Activated naive CD8-positive, alpha-beta T cell treated with anti-CD3 and anti-CD28 coated beads, Interleukin-2, amount 10 ng/mL, durations not matched to agents 7 days and 5 days (primary cell): Measurements from ENCODE around the gene SDCCAG8. TPM values are rescaled to one million over a fixed set of nuclear protein-coding genes. Genes with fewer than 3 reads are reported as not detected.

Experiments
- ATAC-seq: fragments of 150-1000 bp; cut with Tn5 transposase; one replicate; pipeline ENCODE4 v1.10.0; 2021; ENCODE audit warnings: low read depth, moderate library complexity
- POLR2A ChIA-PET: fragments of 350-600 bp; sonication (Branson Sonifier 250); formaldehyde crosslinking; loops from one replicate; lab custom pipeline; 2021; ENCODE audit warnings: antibody characterized with exemption; lab: Charles Lee
- DNase-seq: peaks from one replicate; pipeline ENCODE4 v3.0.0; 2021
- H3K27ac Mint-ChIP-seq: one replicate; pipeline ENCODE4 v1.8.0; 2022; ENCODE audit warnings: mild to moderate bottlenecking, mixed read lengths
- H3K27me3 Mint-ChIP-seq: one replicate; pipeline ENCODE4 v1.8.0; 2022; ENCODE audit warnings: mild to moderate bottlenecking, moderate library complexity, mixed read lengths
- H3K36me3 Mint-ChIP-seq: one replicate; pipeline ENCODE4 v1.8.0; 2021; ENCODE audit warnings: mild to moderate bottlenecking, mixed read lengths
- H3K4me1 Mint-ChIP-seq: one replicate; pipeline ENCODE4 v1.8.0; 2021; ENCODE audit warnings: mixed read lengths
- H3K4me3 Mint-ChIP-seq: one replicate; pipeline ENCODE4 v1.8.0; 2022; ENCODE audit warnings: mild to moderate bottlenecking, moderate library complexity, mixed read lengths
- H3K9me3 Mint-ChIP-seq: one replicate; pipeline ENCODE4 v1.8.0; 2021; ENCODE audit warnings: mixed read lengths
- total RNA-seq, 2 experiments: library from RNA; stranded (reverse); gene quantifications; one replicate each; pipeline ENCODE4 v1.2.3, GENCODE V29; 2021

SDCCAG8 gene
- total RNA-seq, 2 experiments from 2014 or later, result 27.3 to 32.7 TPM

DNA sequence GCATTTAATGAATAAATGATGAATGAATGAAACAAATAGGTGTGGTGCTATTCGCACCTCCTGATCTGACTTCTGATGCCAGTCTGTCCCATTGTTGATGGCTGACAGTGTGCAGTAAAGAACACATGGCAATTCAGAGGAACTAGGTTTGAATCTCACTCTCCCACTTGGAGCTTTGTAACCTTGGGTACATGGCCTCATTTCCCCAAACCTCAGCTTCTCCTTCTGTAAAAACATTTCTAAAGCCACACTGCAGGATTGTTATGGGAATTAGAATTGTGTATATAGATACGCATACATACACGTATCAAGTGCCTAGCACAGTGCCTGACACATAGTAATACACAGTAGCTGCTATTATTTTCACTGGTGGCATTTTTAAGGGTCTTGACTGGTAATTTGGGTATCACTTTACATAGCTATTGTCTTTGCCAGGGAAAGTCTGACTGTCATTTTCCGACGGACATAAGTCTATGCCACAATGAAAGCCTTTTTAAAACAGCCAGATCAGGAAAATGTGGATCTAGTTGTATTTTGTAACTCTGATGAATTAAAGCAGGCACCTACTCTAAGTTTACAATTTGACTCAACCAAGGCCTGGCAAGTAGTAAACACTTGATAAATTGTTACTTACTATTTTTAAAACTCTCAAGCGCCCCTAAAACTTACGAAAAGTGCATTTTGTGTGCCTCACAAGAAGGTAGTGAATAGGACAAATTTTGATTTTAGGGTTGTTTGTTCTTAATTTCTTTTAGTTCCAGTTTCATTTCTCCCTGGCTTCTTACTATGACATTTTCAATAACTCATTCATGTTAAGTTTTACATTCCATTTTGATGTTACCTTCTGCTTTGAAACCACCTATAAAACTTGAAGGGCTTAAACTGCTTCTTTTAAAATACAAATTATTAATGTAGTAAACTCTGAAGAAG is 164.4 kb downstream of the SDCCAG8 start:
- peaks cover 13% of the 10 kb centered on the region for H3K36me3 Mint-ChIP-seq
- peak overlapping the region; percentile 31 for H3K4me3 Mint-ChIP-seq
- DNase-seq (no peak), ATAC-seq (no peak)
- no peaks in the 10 kb centered on the region for H3K9me3 Mint-ChIP-seq
- no peaks in the 10 kb centered on the region for H3K27me3 Mint-ChIP-seq
- peak overlapping the region; percentile 35 for H3K27ac Mint-ChIP-seq
- peaks cover 38% of the 10 kb centered on the region for H3K4me1 Mint-ChIP-seq
- POLR2A ChIA-PET, result no interaction called here

DNA sequence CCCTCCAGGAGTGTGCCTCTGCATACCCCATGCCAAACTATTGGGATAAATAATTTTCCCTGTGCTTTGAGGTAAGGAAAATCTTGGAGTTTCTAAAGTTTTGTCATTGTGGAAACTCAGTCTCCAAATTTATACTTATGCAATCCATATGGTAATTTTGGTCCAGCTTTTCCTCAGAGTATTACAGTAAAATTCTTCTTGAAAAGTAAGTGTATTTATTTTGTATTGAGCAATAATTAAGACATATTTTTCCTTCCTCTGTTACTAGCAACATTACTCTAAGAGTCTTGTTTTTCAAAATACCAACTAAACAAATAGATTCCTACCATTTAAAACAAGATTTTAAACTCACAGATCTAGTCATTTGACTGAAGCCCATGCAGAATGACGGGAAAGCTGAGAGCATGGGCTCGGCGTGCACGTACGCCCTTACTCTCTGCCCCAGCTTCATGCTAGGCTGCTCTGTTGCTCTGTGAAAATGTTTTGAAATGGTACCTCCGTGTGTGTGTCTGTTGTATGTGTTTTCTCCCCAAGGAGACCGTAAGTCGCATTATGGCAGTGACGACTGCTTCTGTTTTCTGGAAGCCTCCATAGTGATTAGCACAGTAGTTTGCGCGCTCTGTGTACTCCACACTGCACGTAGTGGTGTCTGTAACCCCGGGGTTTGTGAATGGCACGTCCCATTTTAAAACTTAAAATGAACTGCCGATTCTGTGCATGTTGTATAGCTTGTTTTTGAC is 165.3 kb downstream of the SDCCAG8 start:
- H3K9me3 Mint-ChIP-seq, result no peaks in the 10 kb centered on the region
- POLR2A ChIA-PET, result no interaction called here
- H3K4me1 Mint-ChIP-seq, result peaks cover 32% of the 10 kb centered on the region
- H3K4me3 Mint-ChIP-seq, result peak overlapping the region; percentile 62
- no peaks in the 10 kb centered on the region for H3K27me3 Mint-ChIP-seq
- H3K27ac Mint-ChIP-seq, result peak overlapping the region; percentile 52
- no peak for DNase-seq
- peaks cover 12% of the 10 kb centered on the region for H3K36me3 Mint-ChIP-seq
- ATAC-seq, result peak; percentile 5

- peak overlapping the region; percentile 52 for H3K27ac Mint-ChIP-seq
- peaks cover 12% of the 10 kb centered on the region for H3K36me3 Mint-ChIP-seq
- ATAC-seq (peak; percentile 99), DNase-seq (peak; percentile 41)
- peaks cover 28% of the 10 kb centered on the region for H3K4me1 Mint-ChIP-seq
- peak overlapping the region; percentile 62 for H3K4me3 Mint-ChIP-seq
- POLR2A ChIA-PET, result no interaction called here
- H3K27me3 Mint-ChIP-seq, result no peaks in the 10 kb centered on the region
- H3K9me3 Mint-ChIP-seq, result no peaks in the 10 kb centered on the region
These were observed 165.9 kb downstream of the SDCCAG8 start for GRCh38 chr1:243421784-243422183.

DNA sequence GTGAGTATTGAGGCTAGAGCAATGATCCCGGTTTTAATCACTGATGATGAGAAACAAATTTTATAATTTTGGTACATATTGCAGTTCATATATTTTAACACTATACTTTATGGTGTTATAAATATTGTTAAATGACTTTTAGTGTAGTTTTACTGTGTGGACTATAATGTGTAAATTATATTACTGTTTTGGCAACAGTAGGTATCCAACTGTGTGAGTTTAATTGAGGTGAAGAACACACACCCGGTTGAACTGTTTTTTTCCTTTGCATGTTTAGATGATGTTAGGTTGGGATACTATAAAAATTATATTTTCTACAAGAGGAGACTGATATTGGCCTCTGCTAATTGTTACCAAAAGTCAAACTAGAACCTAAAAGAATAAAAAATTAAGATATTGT is 166.5 kb downstream of the SDCCAG8 start:
- POLR2A ChIA-PET, result no interaction called here
- Mint-ChIP-seq H3K9me3 (no peaks in the 10 kb centered on the region), H3K27me3 (no peaks in the 10 kb centered on the region), H3K36me3 (peaks cover 12% of the 10 kb centered on the region), H3K27ac (peak overlapping the region; percentile 52), H3K4me3 (peak overlapping the region; percentile 62), H3K4me1 (peaks cover 24% of the 10 kb centered on the region)
- DNase-seq (no peak), ATAC-seq (no peak)

DNA sequence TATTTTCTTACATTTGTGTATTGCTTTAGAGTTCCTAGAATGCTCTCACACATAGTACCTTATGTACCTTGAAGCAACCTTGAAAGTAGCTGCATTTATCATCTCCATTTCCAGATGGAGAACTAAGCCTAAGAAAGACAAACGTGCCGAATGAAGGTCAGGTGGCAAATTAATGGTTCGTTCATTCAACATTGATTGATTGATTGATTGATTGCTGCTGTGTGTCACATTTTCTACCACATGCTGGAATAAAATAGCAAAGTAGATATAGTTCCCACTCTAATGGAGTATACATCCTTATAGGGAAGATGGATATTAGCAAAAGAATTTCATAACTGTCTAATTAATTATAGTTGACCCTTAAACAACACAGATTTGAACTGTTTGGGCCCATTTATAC is 172.2 kb downstream of the SDCCAG8 start:
- POLR2A ChIA-PET, result no interaction called here
- no peak overlapping the region for H3K4me3 Mint-ChIP-seq
- H3K4me1 Mint-ChIP-seq, result no peaks in the 10 kb centered on the region
- DNase-seq (no peak), ATAC-seq (no peak)
- H3K27me3 Mint-ChIP-seq, result no peaks in the 10 kb centered on the region
- H3K9me3 Mint-ChIP-seq, result no peaks in the 10 kb centered on the region
- H3K36me3 Mint-ChIP-seq, result peaks cover 13% of the 10 kb centered on the region
- H3K27ac Mint-ChIP-seq, result no peak overlapping the region

- DNase-seq, result no peak
- H3K27me3 Mint-ChIP-seq, result no peaks in the 10 kb centered on the region
- no peaks in the 10 kb centered on the region for H3K4me1 Mint-ChIP-seq
- H3K27ac Mint-ChIP-seq, result no peak overlapping the region
- POLR2A ChIA-PET, result no interaction called here
- no peaks in the 10 kb centered on the region for H3K9me3 Mint-ChIP-seq
- peaks cover 13% of the 10 kb centered on the region for H3K36me3 Mint-ChIP-seq
- H3K4me3 Mint-ChIP-seq, result no peak overlapping the region
- ATAC-seq, result no peak
These were observed 172.9 kb downstream of the SDCCAG8 start for GRCh38 chr1:243428617-243429342.

DNA sequence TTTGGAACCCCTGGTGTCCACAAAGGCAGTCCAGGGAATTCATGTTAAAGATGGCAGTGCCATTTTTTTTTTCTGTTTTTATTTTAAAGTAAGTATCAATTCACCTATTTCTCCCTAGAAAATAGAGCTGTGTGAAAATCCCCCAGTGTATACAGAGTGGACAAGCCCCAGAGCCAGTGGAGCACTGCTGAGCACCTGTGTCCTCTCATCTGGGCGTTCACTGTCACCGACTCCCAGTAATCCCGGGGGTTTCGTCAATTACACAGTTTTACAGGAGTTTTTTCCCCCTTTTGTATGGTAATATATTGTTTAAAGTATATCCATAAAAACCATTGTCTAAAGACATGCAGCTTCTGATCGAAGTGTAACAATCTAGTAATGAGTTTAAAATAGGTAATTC is 175.8 kb downstream of the SDCCAG8 start:
- ATAC-seq (no peak), DNase-seq (no peak)
- Mint-ChIP-seq H3K27me3 (no peaks in the 10 kb centered on the region), H3K4me1 (no peaks in the 10 kb centered on the region), H3K36me3 (peaks cover 9% of the 10 kb centered on the region), H3K27ac (no peak overlapping the region), H3K9me3 (no peaks in the 10 kb centered on the region), H3K4me3 (no peak overlapping the region)
- POLR2A ChIA-PET, result no interaction called here

GRCh38 chr1:243432136-243432535 is 176.3 kb downstream of the SDCCAG8 start:
- DNase-seq, result no peak
- no peaks in the 10 kb centered on the region for H3K4me1 Mint-ChIP-seq
- POLR2A ChIA-PET, result no interaction called here
- no peak overlapping the region for H3K27ac Mint-ChIP-seq
- no peaks in the 10 kb centered on the region for H3K9me3 Mint-ChIP-seq
- H3K4me3 Mint-ChIP-seq, result no peak overlapping the region
- no peak for ATAC-seq
- H3K36me3 Mint-ChIP-seq, result peaks cover 9% of the 10 kb centered on the region
- no peaks in the 10 kb centered on the region for H3K27me3 Mint-ChIP-seq

DNA sequence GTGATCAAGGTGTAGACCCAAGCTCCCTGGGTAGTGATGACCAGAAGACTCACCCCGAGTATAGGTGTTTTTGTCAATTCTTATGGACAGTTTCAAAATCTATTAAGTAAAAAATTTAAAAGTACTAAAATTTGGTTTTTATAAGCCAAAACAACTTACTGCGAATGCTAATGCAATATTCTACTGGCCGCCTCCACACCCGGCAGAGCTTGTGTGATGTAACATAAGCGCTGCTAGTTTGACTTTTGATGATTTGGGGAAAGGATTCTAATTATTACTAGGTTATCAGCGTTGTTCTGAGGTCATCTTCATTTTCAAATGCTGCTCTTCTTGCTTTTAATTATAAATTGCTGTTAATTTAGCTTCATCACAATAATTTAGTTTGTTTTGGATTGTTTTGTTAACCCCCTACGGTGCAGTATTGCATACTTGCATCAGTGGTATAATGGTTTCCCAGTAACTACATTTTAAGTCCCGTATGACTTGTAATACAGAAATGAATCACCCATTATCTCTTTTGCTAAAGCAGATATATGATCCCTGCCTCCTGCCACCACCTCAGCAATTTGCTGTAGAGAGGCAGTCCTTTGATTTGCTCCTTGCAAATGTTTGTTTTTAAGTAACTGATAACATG is 178.0 kb downstream of the SDCCAG8 start:
- DNase-seq, result no peak
- no peaks in the 10 kb centered on the region for H3K4me1 Mint-ChIP-seq
- ATAC-seq, result no peak
- no peaks in the 10 kb centered on the region for H3K9me3 Mint-ChIP-seq
- H3K27ac Mint-ChIP-seq, result no peak overlapping the region
- POLR2A ChIA-PET, result no interaction called here
- H3K4me3 Mint-ChIP-seq, result no peak overlapping the region
- no peaks in the 10 kb centered on the region for H3K27me3 Mint-ChIP-seq
- H3K36me3 Mint-ChIP-seq, result peaks cover 6% of the 10 kb centered on the region

DNA sequence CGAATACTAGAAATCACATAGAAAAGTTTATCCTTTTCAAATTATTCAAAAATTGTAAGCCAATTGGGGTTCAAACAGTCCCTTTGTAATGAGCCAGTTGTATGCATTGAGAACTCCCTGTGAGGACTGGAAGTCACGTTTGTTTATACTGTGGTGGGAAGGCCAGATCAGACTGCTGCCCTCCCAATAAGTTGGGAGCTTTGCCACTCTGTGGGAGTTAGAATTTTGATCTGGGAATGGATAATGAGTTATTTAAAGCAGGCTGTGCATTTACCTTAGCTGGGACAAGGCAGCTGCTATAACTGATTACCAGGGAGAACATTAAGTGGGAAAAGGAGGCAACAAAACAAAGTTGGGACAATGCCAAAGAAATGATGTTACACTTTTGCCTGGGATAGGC is 178.8 kb downstream of the SDCCAG8 start:
- Mint-ChIP-seq H3K4me1 (no peaks in the 10 kb centered on the region), H3K4me3 (no peak overlapping the region), H3K27ac (no peak overlapping the region), H3K36me3 (peaks cover 6% of the 10 kb centered on the region), H3K9me3 (no peaks in the 10 kb centered on the region), H3K27me3 (no peaks in the 10 kb centered on the region)
- POLR2A ChIA-PET, result no interaction called here
- DNase-seq, result no peak
- no peak for ATAC-seq

GRCh38 chr1:243435836-243436235 is 180.0 kb downstream of the SDCCAG8 start:
- H3K4me3 Mint-ChIP-seq, result no peak overlapping the region
- no peak overlapping the region for H3K27ac Mint-ChIP-seq
- no peak for DNase-seq
- no peaks in the 10 kb centered on the region for H3K4me1 Mint-ChIP-seq
- H3K27me3 Mint-ChIP-seq, result no peaks in the 10 kb centered on the region
- no peak for ATAC-seq
- H3K9me3 Mint-ChIP-seq, result no peaks in the 10 kb centered on the region
- POLR2A ChIA-PET, result no interaction called here
- H3K36me3 Mint-ChIP-seq, result peaks cover 4% of the 10 kb centered on the region

DNA sequence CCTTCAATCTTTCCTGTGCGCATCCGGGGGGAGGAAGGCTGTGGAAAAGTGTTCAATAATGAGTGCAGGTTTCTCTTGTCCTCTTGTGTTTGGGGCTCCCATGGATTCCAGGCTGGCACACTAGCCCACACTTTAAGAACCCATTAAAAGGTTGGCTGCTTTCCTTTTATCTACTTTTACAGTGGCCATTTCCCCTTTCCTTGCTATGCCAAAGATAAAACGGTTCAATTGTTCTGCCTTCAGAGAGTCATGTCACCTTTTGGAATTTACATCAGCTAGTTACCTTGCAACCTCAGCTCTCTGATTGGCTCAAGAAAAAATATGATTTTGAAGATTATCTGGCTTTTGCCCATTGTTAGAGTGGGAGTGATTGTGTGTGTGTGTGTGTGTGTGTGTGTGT is 182.3 kb downstream of the SDCCAG8 start:
- DNase-seq, result no peak
- POLR2A ChIA-PET, result no interaction called here
- Mint-ChIP-seq H3K27me3 (no peaks in the 10 kb centered on the region), H3K4me3 (no peak overlapping the region), H3K4me1 (no peaks in the 10 kb centered on the region), H3K27ac (no peak overlapping the region), H3K9me3 (no peaks in the 10 kb centered on the region), H3K36me3 (peaks cover 4% of the 10 kb centered on the region)
- ATAC-seq, result no peak

DNA sequence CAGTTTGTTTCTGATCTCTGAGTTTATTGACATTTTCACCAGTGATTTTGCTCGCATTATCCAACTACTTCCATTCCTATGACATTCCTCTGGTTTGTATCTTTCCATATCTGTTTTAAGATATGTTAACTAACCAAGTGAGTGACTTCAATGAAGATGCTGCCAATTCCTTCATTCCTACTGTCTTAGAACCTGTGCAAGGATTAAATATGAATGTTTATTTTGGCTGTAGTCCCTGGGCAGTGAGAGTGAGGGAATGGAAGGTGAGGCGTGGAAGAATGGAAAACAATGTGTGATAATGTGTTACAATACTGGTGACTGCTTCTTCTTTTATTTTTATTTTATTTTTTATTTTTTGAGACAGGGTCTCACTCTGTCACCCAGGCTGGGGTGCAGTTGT is 183.0 kb downstream of the SDCCAG8 start:
- Mint-ChIP-seq H3K27me3 (no peaks in the 10 kb centered on the region), H3K9me3 (no peaks in the 10 kb centered on the region), H3K4me3 (no peak overlapping the region), H3K4me1 (no peaks in the 10 kb centered on the region), H3K36me3 (peaks cover 4% of the 10 kb centered on the region), H3K27ac (no peak overlapping the region)
- no peak for DNase-seq
- POLR2A ChIA-PET, result no interaction called here
- no peak for ATAC-seq
